Suprapubic skin (tissue), 4 donors: ENCODE measurements around the gene KCNJ4. TPM values are rescaled to one million over a fixed set of nuclear protein-coding genes. Genes with fewer than 3 reads are reported as not detected.

Experiments used
- DNase-seq, 2 donors: peaks; one replicate each; pipeline ENCODE4 v3.0.0-alpha.2; 2019; ENCODE audit warnings: low spot score in 2 of 2
- H3K27ac ChIP-seq: fragments of 200-600 bp; sonication (generic); one replicate; pipeline ENCODE4 v1.5.1; 2019
- H3K27me3 ChIP-seq: fragments of 200-600 bp; sonication (generic); one replicate; pipeline ENCODE4 v1.5.1; 2019
- H3K36me3 ChIP-seq: fragments of 200-600 bp; sonication (generic); one replicate; pipeline ENCODE4 v1.5.1; 2019
- H3K4me1 ChIP-seq: fragments of 200-600 bp; sonication (generic); one replicate; pipeline ENCODE4 v1.5.1; 2019
- H3K4me3 ChIP-seq: fragments of 200-600 bp; sonication (generic); one replicate; pipeline ENCODE4 v1.5.1; 2019; ENCODE audit warnings: mild to moderate bottlenecking
- H3K9me3 ChIP-seq: fragments of 200-600 bp; sonication (generic); one replicate; pipeline ENCODE4 v1.5.1; 2019
- CTCF ChIP-seq, 2 donors: fragments of 200-600 bp in 1 of 2; fragments of 450-650 bp in 1 of 2; sonication (generic) in 1 of 2; IDR thresholded peaks; one replicate each; pipeline ENCODE4 v1.5.1; 2016 to 2019; ENCODE audit warnings: antibody characterized with exemption in 2 of 2, mild to moderate bottlenecking in 1 of 2, moderate library complexity in 1 of 2
- EP300 ChIP-seq: sonication (generic); formaldehyde crosslinking; IDR thresholded peaks from one replicate; pipeline ENCODE4 v1.6.1; 2017; ENCODE audit warnings: antibody characterized with exemption
- POLR2A ChIP-seq, 2 donors: fragments of 450-650 bp; IDR thresholded peaks; one replicate each; pipeline ENCODE4 v1.6.1; 2017; ENCODE audit warnings: antibody characterized with exemption in 2 of 2, mild to moderate bottlenecking in 2 of 2, moderate library complexity in 2 of 2
- POLR2AphosphoS5 ChIP-seq, 3 donors: sonication (generic); formaldehyde crosslinking; IDR thresholded peaks; one replicate each; pipeline ENCODE4 v1.6.1; 2017; ENCODE audit warnings: antibody characterized with exemption in 3 of 3
- WGBS: methylation state at CpG from one replicate; pipeline ENCODE4 v1.1.5; 2018; 5-methylcytosine and 5-hydroxymethylcytosine counted together
- total RNA-seq, 4 donors: library from RNA; depleted of rRNA; stranded (reverse); fragments of >200 nt; gene quantifications; one replicate each; pipeline ENCODE4 v1.1.0, GENCODE V29; 2016

KCNJ4 gene
- total RNA-seq, 4 donors from 2014 or later, result 0.21 to 0.55 (median 0.32) TPM; not detected in 1

DNA sequence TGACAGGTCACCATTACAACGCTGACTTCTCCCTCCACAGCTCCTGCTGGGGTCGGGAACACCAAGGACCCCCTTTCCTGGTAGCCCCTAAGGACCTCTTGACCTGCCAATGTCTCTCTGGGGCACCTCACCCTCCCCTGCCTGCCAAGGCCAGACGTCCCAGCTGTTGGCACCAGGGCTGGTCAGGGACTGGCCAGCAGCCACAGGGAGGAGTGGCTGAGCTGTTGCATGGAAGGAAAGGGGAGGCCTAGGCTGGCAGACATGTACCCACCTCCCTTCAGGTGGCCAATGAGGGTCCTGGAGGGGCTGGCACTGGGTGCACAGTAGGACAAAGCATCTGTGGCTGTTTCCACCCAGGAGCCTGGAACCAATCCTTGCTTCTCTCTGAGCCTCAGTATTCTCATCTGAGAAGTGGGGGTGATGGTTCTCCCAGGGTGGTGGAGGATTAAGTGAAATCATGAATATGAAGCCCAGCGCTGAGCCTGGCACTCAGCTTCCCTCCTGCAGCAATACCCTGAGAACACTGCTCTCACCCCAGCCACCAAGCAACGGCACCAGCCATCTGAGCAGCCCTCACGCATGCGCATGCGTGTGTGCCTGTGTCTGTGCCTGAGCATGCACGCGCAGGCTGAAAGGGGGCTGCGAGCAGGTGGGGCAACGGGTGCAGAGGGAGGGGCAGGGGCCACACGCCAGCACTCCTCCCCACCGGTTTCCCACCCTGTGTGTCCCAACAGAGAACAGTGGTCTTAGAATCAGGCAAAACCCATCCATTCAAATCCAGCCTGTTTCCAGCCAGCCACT, 5.9 kb downstream of the KCNJ4 start:
- H3K4me1 ChIP-seq, result no peaks in the 10 kb centered on the region
- no peak overlapping the region for H3K27ac ChIP-seq
- no peaks in the 10 kb centered on the region for H3K9me3 ChIP-seq
- WGBS, result 57% methylated on average over 5 of the region's 14 CpGs
- DNase-seq, result no peak
- no peaks in the 10 kb centered on the region for H3K36me3 ChIP-seq
- H3K27me3 ChIP-seq, result peaks cover 57% of the 10 kb centered on the region
- H3K4me3 ChIP-seq, result no peak overlapping the region
- TF ChIP-seq POLR2AphosphoS5 (IDR thresholded peaks at IDR 0.05) (no peak), EP300 (no peak), POLR2A (IDR thresholded peaks at IDR 0.05) (no peak), CTCF (IDR thresholded peaks at IDR 0.05) (no peak)

- H3K4me3 ChIP-seq, result no peak overlapping the region
- no peak for DNase-seq
- no peak for TF ChIP-seq CTCF (IDR thresholded peaks at IDR 0.05)
- TF ChIP-seq EP300, result no peak
- TF ChIP-seq POLR2A (IDR thresholded peaks at IDR 0.05), result no peak
- no peak for TF ChIP-seq POLR2AphosphoS5 (IDR thresholded peaks at IDR 0.05)
- H3K27me3 ChIP-seq, result peaks cover 48% of the 10 kb centered on the region
- no peak overlapping the region for H3K27ac ChIP-seq
- 63% methylated on average over 4 of the region's 9 CpGs for WGBS
- no peaks in the 10 kb centered on the region for H3K9me3 ChIP-seq
- no peaks in the 10 kb centered on the region for H3K36me3 ChIP-seq
- H3K4me1 ChIP-seq, result no peaks in the 10 kb centered on the region
Measured at GRCh38 chr22:38446018-38446601, 8.9 kb downstream of the KCNJ4 start.

DNA sequence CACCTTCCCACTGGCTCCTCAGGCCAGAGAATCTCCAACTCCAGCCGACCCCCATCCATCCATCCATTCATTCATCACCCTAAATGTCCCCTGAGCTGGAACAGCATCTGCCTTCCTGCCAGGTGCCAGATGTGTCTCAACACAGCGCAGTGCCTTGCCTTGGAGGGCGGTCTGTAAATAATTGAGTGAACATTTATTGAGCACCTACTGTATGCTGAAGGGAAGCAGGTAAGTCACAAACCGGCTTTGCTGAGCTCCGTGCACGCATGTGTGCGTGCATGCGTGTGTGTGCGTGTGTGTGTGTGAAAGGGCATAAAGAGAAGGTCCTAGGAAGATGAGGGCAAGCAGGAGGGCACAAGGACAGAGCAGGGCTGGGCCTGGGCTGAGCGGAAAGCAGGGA, 10.2 kb downstream of the KCNJ4 start:
- Histone ChIP-seq H3K4me3 (no peak overlapping the region), H3K36me3 (no peaks in the 10 kb centered on the region), H3K4me1 (no peaks in the 10 kb centered on the region), H3K9me3 (no peaks in the 10 kb centered on the region), H3K27me3 (peaks cover 35% of the 10 kb centered on the region), H3K27ac (no peak overlapping the region)
- no peak for DNase-seq
- 80% methylated on average over 10 of the region's 10 CpGs for WGBS
- TF ChIP-seq POLR2AphosphoS5 (IDR thresholded peaks at IDR 0.05) (no peak), CTCF (IDR thresholded peaks at IDR 0.05) (no peak), EP300 (no peak), POLR2A (IDR thresholded peaks at IDR 0.05) (no peak)

DNA sequence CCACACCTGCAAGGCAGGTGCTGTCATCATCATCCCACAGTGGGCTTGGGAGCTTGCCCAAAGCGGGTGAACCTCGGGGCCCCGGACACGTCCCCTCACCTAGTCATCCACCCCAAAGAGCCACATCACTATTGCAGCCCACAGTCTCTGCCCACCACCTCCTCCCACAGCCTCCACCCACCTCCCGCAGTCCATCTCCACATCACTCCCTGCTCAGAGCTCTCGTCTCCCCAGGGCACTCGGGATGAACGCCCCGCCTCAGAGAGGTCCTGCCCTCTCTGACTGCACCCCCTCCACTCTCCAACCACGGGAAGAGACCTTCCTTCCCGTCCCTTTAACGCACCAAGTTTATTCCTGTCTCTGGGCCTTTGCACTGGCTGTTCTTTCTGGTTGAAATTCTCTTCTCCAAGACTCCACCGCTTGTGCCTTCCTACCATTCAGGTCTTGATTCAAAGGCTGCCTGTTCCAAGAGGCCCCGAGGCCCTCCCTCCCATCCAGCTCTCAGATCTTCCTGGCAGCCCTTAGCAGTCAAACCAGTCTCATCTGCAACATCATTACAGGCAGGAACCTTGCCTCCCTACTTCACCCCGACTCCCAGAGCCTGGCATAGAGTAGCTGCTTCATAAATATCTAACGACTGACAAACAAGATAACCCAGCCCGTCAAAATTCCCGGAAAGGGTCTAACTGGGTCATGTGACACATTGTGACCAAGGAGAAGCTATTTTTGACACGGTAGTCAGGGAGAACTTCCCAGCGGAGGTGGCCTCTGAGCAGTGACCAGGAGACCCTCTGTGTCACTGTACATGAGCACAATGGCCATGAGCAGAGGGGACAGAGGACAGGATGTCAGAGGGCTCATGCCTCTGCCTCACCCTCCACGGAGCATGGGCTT, 11.1 kb downstream of the KCNJ4 start:
- Histone ChIP-seq H3K4me1 (no peaks in the 10 kb centered on the region), H3K27me3 (peaks cover 31% of the 10 kb centered on the region), H3K36me3 (no peaks in the 10 kb centered on the region), H3K4me3 (no peak overlapping the region), H3K9me3 (no peaks in the 10 kb centered on the region), H3K27ac (no peak overlapping the region)
- TF ChIP-seq POLR2A (IDR thresholded peaks at IDR 0.05) (no peak), POLR2AphosphoS5 (IDR thresholded peaks at IDR 0.05) (no peak), CTCF (IDR thresholded peaks at IDR 0.05) (no peak), EP300 (no peak)
- no peak for DNase-seq
- 36% methylated on average over 20 of the region's 21 CpGs for WGBS
